DMS53 treated with DMSO at 0.1 percent for 48 hours (cell line): Measurements from ENCODE around the gene GAST.

ENCODE experiments used
- DNase-seq: peaks from one replicate; lab custom pipeline; 2025; ENCODE audit not compliant: unreplicated experiment; lab: John Stamatoyannopoulos, UW

GAST gene

GRCh38 chr17:41707803-41708669 is 4.1 kb upstream of the GAST start:
- no peak for DNase-seq

- no peak for DNase-seq
These were observed 1.6 kb upstream of the GAST start for GRCh38 chr17:41710472-41711090.

- no peak for DNase-seq
These were observed 5.5 kb downstream of the GAST start for GRCh38 chr17:41717408-41718286.

GRCh38 chr17:41718287-41718645 is 6.1 kb downstream of the GAST start:
- no peak for DNase-seq

DNA sequence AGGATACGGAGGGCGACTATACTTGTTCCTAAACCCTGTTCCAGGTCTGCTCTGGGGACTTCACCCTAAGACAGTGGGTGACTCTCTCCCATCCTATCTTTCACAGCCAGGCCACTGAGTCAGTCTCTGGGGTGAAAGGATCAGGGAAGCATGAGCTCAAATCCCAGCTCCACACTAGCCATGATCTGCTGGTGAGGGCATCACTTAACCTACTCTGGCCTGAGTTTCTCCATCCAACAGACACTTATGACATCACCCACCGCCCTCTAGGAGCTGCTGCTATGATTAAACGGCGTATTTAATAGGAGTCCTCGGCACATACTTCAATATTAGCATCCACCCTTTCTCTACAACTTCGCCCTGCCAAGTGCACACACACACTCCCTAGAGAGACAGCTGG is 10.1 kb downstream of the GAST start:
- no peak for DNase-seq

DNA sequence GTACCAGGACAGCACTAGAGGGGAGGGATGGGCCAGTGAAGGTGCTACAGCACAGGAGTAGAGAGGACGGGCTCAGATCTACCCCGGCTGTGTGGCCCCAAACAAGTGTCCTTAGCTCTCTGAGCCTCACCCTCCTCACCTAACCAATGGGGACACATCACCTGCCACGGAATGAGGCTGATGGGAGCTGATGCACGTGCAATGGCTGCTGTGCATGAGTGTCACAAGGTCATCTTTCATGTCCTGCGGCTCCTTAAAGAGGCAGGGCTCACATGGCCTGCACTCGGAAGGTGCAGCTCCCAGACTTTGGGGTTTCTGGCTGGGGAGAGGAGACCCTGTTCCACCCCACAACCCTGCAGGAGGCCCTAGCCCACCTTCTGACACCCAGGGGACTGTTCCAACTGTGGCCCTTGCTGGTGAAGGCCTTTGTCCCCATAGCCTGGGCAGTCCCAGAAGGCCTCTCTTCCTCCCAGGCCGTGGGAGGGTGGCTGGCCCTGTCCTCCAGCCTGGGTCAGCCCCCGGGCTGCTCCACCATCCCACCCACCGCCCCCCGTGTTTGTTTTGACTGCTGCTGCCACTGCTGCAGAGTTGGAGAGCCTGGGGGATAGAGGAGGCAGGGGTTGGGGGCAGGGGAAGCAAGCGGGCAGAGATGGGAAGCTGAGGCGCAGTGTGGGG is 11.8 kb downstream of the GAST start:
- no peak for DNase-seq

- DNase-seq: peak; percentile 58
These were observed 12.4 kb downstream of the GAST start for GRCh38 chr17:41724476-41725050.

- DNase-seq: no peak
These were observed 13.0 kb downstream of the GAST start for GRCh38 chr17:41725134-41725533.

- DNase-seq: no peak
These were observed 15.9 kb downstream of the GAST start for GRCh38 chr17:41728056-41728455.

- DNase-seq: no peak
These were observed 18.3 kb downstream of the GAST start for GRCh38 chr17:41730479-41730878.

DNA sequence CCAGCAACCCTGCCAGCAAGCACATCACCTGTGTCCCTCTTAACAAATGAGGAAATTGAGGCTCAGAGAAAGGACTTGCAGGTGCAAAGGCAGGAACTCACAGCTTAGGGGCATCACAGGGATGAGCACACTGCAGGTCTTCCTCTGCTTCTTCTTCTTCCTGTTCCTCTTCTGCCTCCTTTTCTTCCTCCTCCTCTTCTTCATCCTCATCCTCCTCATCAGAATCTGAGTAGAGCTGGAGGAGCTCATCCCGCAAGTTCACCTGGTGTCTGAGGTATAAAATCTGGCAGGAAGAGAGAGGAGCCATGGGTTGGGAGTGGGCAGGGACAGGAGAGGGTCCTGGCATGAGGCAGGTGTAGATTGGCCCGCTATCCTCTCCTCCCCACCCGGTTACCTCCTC is 19.7 kb downstream of the GAST start:
- DNase-seq: no peak

DNA sequence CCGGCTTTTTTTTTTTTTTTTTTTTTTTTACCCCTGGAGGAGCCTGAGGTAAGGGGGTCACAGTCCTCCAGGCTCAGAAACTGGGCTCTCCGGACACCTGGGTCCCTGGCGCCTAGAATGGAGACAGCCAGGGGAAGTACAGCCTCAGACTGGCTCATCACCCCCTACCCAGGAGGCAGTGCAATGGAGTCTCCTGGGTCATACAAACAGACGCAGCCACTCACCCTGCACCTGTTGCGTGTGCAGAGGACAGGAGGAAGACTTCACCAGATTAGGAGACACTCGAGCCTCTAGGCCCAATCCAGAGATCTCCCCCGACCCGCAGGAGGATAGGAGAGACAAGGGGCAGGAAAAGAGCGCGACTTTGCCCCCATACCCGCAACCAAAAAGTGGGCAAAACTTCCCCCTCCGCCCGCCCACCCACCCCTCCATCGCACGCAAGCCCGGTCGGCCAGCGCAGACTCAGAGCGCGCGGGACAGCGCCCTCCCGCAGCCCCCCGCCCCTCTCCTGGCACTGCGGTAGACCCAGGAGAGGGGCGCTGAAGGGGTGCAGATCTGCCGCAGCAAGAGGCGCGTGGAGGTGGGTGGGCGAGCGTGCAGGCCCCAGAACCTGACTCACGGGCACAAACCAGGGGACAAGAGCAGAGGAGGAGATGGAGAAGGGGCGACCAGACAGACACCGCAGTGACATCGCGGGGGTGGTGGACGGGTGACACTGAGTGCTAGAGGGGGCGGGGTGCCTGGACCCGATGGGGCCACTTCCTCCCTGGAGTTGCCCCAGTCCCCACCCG is 21.4 kb downstream of the GAST start:
- DNase-seq: no peak

DNA sequence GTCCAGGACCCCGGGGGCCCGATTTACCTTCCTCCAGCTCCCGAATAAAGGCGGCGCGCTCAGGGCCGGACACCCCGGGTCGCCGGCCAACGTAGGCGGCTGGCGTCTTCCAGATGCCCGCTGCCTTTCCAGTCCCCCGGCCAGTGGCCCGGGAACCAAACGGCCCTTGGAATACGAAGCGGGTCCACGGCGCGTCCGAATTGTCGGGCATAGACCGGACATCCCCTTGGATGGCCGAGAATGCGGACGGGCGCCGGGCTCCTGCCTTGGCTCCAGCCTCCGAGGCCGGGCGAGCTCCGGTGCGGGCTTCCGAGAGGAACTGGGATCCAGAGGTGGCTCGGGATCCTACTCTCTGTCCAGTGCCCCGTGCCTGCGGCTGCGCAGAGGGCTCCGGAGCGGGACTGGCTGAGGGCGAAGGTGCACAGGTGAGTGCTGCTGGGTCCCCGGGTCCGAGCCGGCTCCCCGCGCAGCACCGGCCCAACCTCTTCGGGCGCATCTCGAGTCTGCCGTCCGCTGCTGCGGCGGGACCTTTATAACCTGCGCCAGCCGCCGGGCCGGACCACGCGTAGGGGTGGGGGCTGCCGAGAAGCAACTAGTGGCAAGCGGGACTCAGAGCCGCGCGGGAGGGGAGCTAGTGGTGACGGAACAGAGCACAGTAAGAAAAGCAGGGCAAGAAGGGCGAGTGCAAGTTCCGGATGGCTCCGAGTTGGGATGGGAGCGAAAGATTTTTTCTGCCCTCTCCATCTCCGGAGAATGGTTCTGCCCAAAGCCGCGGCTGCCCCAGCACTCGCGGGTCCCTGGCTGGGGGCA is 22.2 kb downstream of the GAST start, which contains the start of gene HAP1:
TSS of gene HAP1 (minus strand) at position 505 of the 810 bp plus-strand sequence. CDS start at position 496, 9 bp downstream.
- peak; percentile 42 for DNase-seq

DNA sequence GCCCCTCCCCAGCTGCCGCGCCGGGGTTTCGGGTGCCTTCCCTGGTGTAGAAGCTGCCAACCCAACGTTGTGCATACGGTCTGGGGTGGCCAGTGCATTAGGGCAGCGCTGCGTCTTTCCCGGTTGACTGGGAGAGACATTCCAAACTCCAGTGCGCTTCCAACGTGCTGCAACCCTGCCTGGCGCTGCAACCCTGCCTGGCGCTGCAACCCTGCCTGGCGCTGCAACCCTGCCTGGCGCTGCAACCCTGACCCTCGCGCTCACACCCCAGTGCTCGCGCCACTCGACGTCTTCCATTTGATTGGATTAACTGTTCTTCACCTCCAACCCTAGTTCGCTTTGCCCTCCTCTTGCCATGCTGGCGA is 22.8 kb downstream of the GAST start:
- DNase-seq: no peak

DNA sequence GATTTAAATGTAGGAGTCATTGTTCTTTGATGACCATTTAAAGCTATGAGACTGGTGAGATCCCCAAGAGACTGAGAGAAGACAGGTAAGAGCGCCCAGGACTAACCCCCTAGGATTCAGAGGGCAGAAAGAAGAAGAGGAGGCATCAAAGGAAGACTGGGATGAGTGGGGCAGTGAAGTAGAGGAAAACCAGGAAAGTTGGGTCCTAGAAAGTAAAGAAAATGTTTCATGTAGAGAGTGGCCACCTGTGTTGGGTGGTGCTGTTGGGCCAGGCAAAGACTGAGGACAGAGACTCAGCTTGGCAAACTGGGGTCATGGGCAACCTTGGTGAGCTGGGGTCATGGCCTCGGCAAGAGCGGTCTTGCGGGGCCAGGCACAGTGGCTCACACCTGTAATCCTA is 23.6 kb downstream of the GAST start:
- DNase-seq: no peak

- DNase-seq: no peak
These were observed 25.0 kb downstream of the GAST start for GRCh38 chr17:41736983-41737679.

- DNase-seq: no peak
These were observed 25.5 kb downstream of the GAST start for GRCh38 chr17:41737680-41738023.

GRCh38 chr17:41738077-41738800 is 26.1 kb downstream of the GAST start:
- peak; percentile 51 for DNase-seq
